Tibial artery (tissue), 4 donors: ENCODE data around the gene FRAS1.

Experiments
- DNase-seq, 2 donors: peaks; one replicate each; pipeline ENCODE4 v3.0.0-alpha.2; 2019
- H3K27ac ChIP-seq, 2 donors: fragments of 200-600 bp; sonication (generic) in 1 of 2; 1 replicate in 1 of 2; 2 replicates in 1 of 2; pipeline ENCODE4 v1.5.1; 2018 to 2019; ENCODE audit warnings: mild to moderate bottlenecking in 1 of 2
- H3K27me3 ChIP-seq, 2 donors: fragments of 200-600 bp; sonication (generic) in 1 of 2; one replicate each; pipeline versions ENCODE4 v1.5.1 to v1.6.0; 2016 to 2019
- H3K36me3 ChIP-seq, 3 donors: fragments of 200-600 bp; sonication (generic) in 2 of 3; one replicate each; pipeline ENCODE4 v1.5.1; 2016 to 2019; ENCODE audit warnings: mild to moderate bottlenecking in 2 of 3
- H3K4me1 ChIP-seq, 4 donors: fragments of 200-600 bp; sonication (generic) in 2 of 4; 1 replicate in 3 of 4; 2 replicates in 1 of 4; pipeline ENCODE4 v1.5.1; 2016 to 2019
- H3K4me3 ChIP-seq, 2 donors: fragments of 200-600 bp; sonication (generic) in 1 of 2; 1 replicate in 1 of 2; 2 replicates in 1 of 2; pipeline ENCODE4 v1.5.1; 2018 to 2019; ENCODE audit warnings: mild to moderate bottlenecking in 2 of 2
- H3K9me3 ChIP-seq, 3 donors: fragments of 200-600 bp; sonication (generic) in 1 of 3; one replicate each; pipeline ENCODE4 v1.5.1; 2016 to 2019
- intact Hi-C: fragments of 100-400 bp; cut with DNase I; formaldehyde crosslinking; loops from one replicate; pipeline ENCODE4 v1.15.0; 2023; ENCODE audit warnings: low total_unique reads
- TF ChIP-seq, protein P1 (sequence below), 2 experiments: fragments of 200-600 bp in 1 of 2; fragments of 450-650 bp in 1 of 2; IDR thresholded peaks; one replicate each; pipeline ENCODE4 v1.5.1; 2017 to 2019; ENCODE audit warnings: antibody characterized with exemption in 2 of 2, mild to moderate bottlenecking in 1 of 2, moderate library complexity in 1 of 2

FRAS1 gene

DNA sequence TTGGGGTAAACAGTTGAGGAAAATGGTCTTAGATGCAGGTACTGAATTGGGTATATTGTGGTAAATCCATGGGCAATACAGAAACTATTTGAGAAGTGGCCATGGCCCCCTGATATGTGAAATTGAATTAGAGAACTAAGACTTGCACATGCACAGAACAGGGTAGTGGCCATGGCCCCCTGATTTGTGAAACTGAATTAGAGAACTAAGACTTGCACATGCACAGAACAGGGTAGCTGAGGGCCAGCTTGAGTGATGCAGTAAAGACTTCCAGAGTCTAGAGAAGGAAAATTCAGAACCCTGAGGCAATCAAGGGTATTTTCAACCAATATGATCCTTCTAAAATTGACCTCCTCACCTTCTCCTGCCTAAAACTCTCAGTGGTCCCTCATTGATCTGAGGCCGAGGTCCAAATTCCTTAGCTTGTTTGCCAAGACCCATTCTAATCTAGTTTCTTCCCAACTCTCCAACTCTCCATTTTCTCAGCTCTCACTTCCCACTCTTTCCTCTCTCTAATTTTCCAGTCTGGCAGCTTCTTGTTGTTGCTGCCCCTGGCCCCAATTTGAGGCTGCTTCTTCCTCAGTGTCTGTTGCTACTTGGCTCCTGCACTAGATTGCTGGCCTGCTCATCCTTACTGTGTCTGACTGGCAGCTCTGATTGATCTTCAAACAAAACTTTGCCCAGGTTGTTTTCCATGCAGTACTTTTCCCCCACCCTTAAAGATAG lies 72.4 kb downstream of the FRAS1 start:
- Histone ChIP-seq H3K4me3 (no peak overlapping the region), H3K36me3 (no peaks in the 10 kb centered on the region), H3K9me3 (no peaks in the 10 kb centered on the region), H3K27me3 (no peaks in the 10 kb centered on the region), H3K27ac (no peak overlapping the region), H3K4me1 (no peaks in the 10 kb centered on the region)
- intact Hi-C loops, result no loop called here
- no peak for DNase-seq
- TF ChIP-seq, protein P1, sequence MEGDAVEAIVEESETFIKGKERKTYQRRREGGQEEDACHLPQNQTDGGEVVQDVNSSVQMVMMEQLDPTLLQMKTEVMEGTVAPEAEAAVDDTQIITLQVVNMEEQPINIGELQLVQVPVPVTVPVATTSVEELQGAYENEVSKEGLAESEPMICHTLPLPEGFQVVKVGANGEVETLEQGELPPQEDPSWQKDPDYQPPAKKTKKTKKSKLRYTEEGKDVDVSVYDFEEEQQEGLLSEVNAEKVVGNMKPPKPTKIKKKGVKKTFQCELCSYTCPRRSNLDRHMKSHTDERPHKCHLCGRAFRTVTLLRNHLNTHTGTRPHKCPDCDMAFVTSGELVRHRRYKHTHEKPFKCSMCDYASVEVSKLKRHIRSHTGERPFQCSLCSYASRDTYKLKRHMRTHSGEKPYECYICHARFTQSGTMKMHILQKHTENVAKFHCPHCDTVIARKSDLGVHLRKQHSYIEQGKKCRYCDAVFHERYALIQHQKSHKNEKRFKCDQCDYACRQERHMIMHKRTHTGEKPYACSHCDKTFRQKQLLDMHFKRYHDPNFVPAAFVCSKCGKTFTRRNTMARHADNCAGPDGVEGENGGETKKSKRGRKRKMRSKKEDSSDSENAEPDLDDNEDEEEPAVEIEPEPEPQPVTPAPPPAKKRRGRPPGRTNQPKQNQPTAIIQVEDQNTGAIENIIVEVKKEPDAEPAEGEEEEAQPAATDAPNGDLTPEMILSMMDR (IDR thresholded peaks at IDR 0.05), result no peak

DNA sequence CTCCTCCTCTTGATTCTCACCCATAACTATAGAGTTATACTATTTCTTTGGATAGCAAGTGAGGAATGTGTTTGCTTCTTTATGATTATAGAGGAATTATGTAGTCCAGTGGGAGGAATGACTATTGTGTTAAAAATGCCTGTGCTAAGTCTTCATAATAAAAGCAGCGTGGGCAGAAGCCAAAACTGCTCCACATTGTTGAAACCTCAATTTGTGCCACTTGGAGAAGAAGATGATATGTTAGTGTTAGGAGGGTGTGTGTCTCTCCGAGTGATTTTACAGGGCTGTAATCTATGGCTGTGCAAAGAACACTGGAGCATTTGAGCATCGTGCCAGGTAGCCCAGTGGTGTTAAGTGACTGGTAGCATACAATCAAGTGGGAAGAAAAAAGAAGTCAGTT lies 74.3 kb downstream of the FRAS1 start:
- H3K4me1 ChIP-seq, result no peaks in the 10 kb centered on the region
- no peaks in the 10 kb centered on the region for H3K9me3 ChIP-seq
- H3K36me3 ChIP-seq, result no peaks in the 10 kb centered on the region
- no peak for DNase-seq
- no peak overlapping the region for H3K27ac ChIP-seq
- intact Hi-C loops, result no loop called here
- TF ChIP-seq, protein P1 (IDR thresholded peaks at IDR 0.05), result no peak
- no peak overlapping the region for H3K4me3 ChIP-seq
- H3K27me3 ChIP-seq, result no peaks in the 10 kb centered on the region

DNA sequence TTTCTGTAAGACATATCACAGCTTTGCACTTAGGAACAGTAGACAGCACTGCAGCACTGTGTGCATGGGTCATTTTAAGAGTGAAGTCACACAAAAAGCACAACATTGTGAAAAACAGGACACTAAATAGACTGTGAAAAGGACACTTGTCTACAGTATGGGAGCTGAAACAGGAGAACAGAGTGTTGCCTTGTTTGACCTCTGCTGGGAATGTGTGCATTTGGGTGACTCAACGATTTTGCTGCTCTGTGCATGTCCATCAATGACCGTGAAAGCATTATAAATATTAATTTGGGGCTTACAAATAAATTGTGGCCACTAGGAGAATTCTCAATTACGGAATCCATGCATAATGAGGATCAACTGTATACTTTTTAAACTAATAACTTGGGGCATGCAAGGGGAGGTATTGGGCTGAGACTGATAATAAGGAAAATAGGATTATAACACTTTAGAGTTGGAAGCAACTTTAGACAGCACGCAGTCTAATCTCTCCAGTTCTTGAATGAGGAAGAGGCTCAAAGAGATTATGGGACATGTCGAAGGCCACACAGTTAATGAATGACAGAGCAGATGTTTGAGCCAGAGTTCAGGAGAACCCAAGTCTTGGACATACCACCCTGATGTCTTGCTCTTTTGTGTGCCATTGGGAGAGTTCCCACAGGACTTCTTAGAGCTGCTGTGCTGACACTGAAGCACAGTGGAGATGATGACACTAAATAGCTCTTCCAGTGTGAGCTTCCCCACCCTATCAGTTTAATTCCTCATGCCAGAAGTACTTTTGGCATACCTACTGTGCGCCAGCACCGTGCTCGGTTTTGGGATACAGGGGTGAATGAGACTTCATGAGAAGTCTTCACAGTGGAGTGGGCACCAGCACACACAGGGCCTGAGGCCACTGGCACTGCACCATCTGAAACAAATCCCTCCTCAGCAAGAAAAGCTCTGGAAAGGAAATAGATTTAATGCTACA lies 79.3 kb downstream of the FRAS1 start:
- intact Hi-C loops, result no loop called here
- TF ChIP-seq, protein P1 (IDR thresholded peaks at IDR 0.05), result no peak

DNA sequence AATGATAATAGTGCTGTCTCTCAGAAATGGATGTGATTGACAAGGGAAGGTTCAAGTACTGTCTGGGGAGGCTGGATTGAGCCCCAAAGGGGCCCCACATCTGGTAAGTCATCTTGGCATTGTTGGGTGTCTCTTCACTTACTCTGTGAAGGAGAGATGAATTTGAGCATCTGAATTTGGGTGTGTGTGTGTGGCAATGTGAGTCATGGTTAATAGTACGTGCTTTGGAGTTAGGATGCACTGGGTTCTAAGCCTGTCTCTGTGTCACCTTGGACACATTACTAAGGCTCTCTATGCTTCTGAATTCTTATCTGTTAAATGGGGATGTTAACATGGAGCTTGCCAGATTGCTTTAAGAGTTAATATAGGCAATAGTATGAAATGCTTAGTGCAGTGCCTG lies 80.4 kb downstream of the FRAS1 start:
- Histone ChIP-seq H3K4me3 (no peak overlapping the region), H3K4me1 (no peaks in the 10 kb centered on the region), H3K36me3 (no peaks in the 10 kb centered on the region), H3K27me3 (no peaks in the 10 kb centered on the region), H3K27ac (no peak overlapping the region), H3K9me3 (no peaks in the 10 kb centered on the region)
- intact Hi-C loops, result no loop called here
- TF ChIP-seq, protein P1 (IDR thresholded peaks at IDR 0.05), result no peak
- DNase-seq, result no peak

More for the DNA sequence above, 79.3 kb downstream of the FRAS1 start:
- Histone ChIP-seq H3K27me3 (no peaks in the 10 kb centered on the region), H3K4me3 (no peak overlapping the region), H3K4me1 (no peaks in the 10 kb centered on the region), H3K27ac (no peak overlapping the region), H3K9me3 (no peaks in the 10 kb centered on the region), H3K36me3 (no peaks in the 10 kb centered on the region)
- no peak for DNase-seq

DNA sequence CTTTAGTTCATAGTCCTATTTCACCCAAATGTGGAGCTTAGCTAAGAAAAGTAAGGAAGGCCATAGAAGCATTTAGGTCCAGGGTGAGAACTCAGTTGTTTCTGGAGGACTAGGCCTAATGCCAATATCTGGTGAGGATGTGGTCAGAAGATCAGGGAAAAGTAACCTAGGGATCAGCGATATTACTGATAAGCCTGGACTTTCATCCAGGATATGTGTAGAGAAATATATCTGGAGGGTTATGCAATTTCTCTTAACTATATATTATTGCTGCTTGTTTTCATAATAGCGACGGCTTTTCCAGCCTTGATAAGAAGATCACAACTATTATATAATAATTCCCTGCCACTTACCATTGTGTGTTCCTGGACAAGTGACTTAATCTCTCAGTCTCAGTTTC lies 81.1 kb downstream of the FRAS1 start:
- no peaks in the 10 kb centered on the region for H3K4me1 ChIP-seq
- no peaks in the 10 kb centered on the region for H3K27me3 ChIP-seq
- no peak overlapping the region for H3K4me3 ChIP-seq
- H3K9me3 ChIP-seq, result no peaks in the 10 kb centered on the region
- intact Hi-C loops, result no loop called here
- H3K27ac ChIP-seq, result no peak overlapping the region
- TF ChIP-seq, protein P1 (IDR thresholded peaks at IDR 0.05), result no peak
- H3K36me3 ChIP-seq, result no peaks in the 10 kb centered on the region
- DNase-seq, result no peak
